WTC11 (cell line): ENCODE measurements around the gene TRIB2. TPM values are rescaled to one million over a fixed set of nuclear protein-coding genes. Genes with fewer than 3 reads are reported as not detected.

Experiments
- ATAC-seq: fragments of 200-7000 bp; cut with Tn5 transposase; 2 replicates; pipeline ENCODE4 v1.10.0; 2021; ENCODE audit warnings: mild to moderate bottlenecking, moderate library complexity
- CTCF ChIA-PET: fragments of 300-600 bp; sonication (Branson Sonifier 250); formaldehyde crosslinking; loops from one replicate; lab custom pipeline; 2021; ENCODE audit warnings: antibody characterized with exemption; lab: Charles Lee
- POLR2A ChIA-PET: fragments of 350-600 bp; sonication (Branson Sonifier 250); formaldehyde crosslinking; loops from one replicate; lab custom pipeline; 2021; ENCODE audit warnings: antibody characterized with exemption; lab: Charles Lee
- DNase-seq: peaks from one replicate; pipeline ENCODE4 v3.0.0; 2021; ENCODE audit warnings: low spot score
- H3K27ac Mint-ChIP-seq: 2 replicates; pipeline ENCODE4 v1.8.0; 2021; ENCODE audit warnings: mixed read lengths
- H3K27me3 Mint-ChIP-seq: 2 replicates; pipeline ENCODE4 v1.8.0; 2021; ENCODE audit warnings: low read depth, mild to moderate bottlenecking, moderate library complexity, mixed read lengths
- H3K36me3 Mint-ChIP-seq: 2 replicates; pipeline ENCODE4 v1.8.0; 2021; ENCODE audit warnings: mixed read lengths
- H3K4me1 Mint-ChIP-seq: 2 replicates; pipeline ENCODE4 v1.8.0; 2022; ENCODE audit warnings: mixed read lengths
- H3K4me3 Mint-ChIP-seq: 2 replicates; pipeline ENCODE4 v1.8.0; 2021; ENCODE audit warnings: mild to moderate bottlenecking, moderate library complexity, mixed read lengths
- H3K9me3 Mint-ChIP-seq: 2 replicates; pipeline ENCODE4 v1.8.0; 2021; ENCODE audit warnings: mixed read lengths
- CREB1 ChIP-seq: sonication (generic); formaldehyde crosslinking; IDR thresholded peaks from 2 replicates; pipeline ENCODE4 v1.8.0; 2023; ENCODE audit warnings: mild to moderate bottlenecking, missing genetic modification reagents
- ETV6 ChIP-seq: sonication (generic); formaldehyde crosslinking; IDR thresholded peaks from 2 replicates; pipeline ENCODE4 v1.8.1; 2022; ENCODE audit warnings: mild to moderate bottlenecking, missing genetic modification reagents
- FOXP1 ChIP-seq: sonication (generic); formaldehyde crosslinking; IDR thresholded peaks from 2 replicates; pipeline ENCODE4 v1.8.0; 2022; ENCODE audit warnings: missing genetic modification reagents, mild to moderate bottlenecking, moderate library complexity, borderline replicate concordance
- GRHL2 ChIP-seq: fragments of 250-450 bp; sonication (Bioruptor Pico); IDR thresholded peaks from 2 replicates; pipeline ENCODE4 v1.8.0; 2022; ENCODE audit warnings: mild to moderate bottlenecking, moderate library complexity; ENCODE audit not compliant: insufficient replicate concordance, severe bottlenecking
- MXD4 ChIP-seq: fragments of 250-450 bp; sonication (Bioruptor Pico); IDR thresholded peaks from 2 replicates; pipeline ENCODE4 v1.8.0; 2021; ENCODE audit warnings: mild to moderate bottlenecking, moderate library complexity, borderline replicate concordance
- OVOL2 ChIP-seq: fragments of 250-450 bp; sonication (Bioruptor Pico); IDR thresholded peaks from 2 replicates; pipeline ENCODE4 v1.9.0; 2021; ENCODE audit warnings: mild to moderate bottlenecking, borderline replicate concordance
- SP1 ChIP-seq: sonication (generic); formaldehyde crosslinking; conservative IDR thresholded peaks from 2 replicates; pipeline ENCODE4 v1.8.1; 2022; ENCODE audit warnings: missing genetic modification reagents
- ZNF317 ChIP-seq: sonication (generic); formaldehyde crosslinking; IDR thresholded peaks from 2 replicates; pipeline ENCODE4 v1.8.1; 2023; ENCODE audit warnings: low read depth, mild to moderate bottlenecking, moderate library complexity, missing genetic modification reagents, borderline replicate concordance
- ZNF671 ChIP-seq: fragments of 250-450 bp; sonication (Bioruptor Pico); IDR thresholded peaks from 2 replicates; pipeline ENCODE4 v1.8.0; 2021; ENCODE audit warnings: mild to moderate bottlenecking
- total RNA-seq: library from RNA; stranded (reverse); gene quantifications from 3 replicates; pipeline ENCODE4 v1.2.3, GENCODE V29; 2021
- TF ChIP-seq, protein P1 (sequence below): sonication (generic); formaldehyde crosslinking; IDR thresholded peaks from 2 replicates; pipeline ENCODE4 v1.8.1; 2022; ENCODE audit warnings: mild to moderate bottlenecking, missing genetic modification reagents, moderate library complexity, borderline replicate concordance
- TF ChIP-seq, protein P2 (sequence below): sonication (generic); formaldehyde crosslinking; IDR thresholded peaks from 2 replicates; pipeline ENCODE4 v1.8.1; 2022; ENCODE audit warnings: missing genetic modification reagents, borderline replicate concordance
- TF ChIP-seq, protein P3 (sequence below): sonication (generic); formaldehyde crosslinking; IDR thresholded peaks from 2 replicates; pipeline ENCODE4 v1.8.0; 2022; ENCODE audit warnings: missing genetic modification reagents
- TF ChIP-seq, protein P4 (sequence below): fragments of 200-600 bp; IDR thresholded peaks from 2 replicates; pipeline ENCODE4 v1.8.0; 2022; ENCODE audit warnings: antibody characterized with exemption
- TF ChIP-seq, protein P5 (sequence below): sonication (generic); formaldehyde crosslinking; IDR thresholded peaks from 2 replicates; pipeline ENCODE4 v1.8.1; 2022; ENCODE audit warnings: low read depth, mild to moderate bottlenecking, moderate library complexity, missing genetic modification reagents, borderline replicate concordance

The TRIB2 gene
- total RNA-seq, 1 experiment from 2014 or later, result 89.3 TPM

DNA sequence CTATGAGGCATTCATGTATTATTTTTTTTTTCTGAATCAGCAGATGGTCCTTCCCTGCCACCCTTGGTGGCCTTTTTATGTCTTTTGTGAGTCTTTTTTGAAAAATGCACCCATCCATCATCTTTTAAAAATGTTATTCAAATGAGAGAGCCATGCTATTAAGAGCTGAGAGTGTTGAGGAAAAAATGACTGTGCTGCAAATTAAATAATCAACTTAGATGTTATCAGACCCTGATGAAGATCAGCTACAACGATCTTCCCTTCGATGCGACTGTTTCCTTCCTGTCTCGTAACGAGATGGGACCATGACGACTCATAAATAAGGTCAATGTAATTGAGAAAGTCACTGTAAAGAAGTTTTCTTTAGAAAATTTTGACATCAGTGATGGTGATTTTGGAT, 44.4 kb downstream of the TRIB2 start (continued):
- TF ChIP-seq FOXP1 (CRISPR knock-in tag) (no peak), ZNF317 (CRISPR knock-in tag) (no peak), MXD4 (CRISPR knock-in tag) (no peak), ETV6 (no peak), OVOL2 (CRISPR knock-in tag) (no peak), CREB1 (CRISPR knock-in tag) (no peak), SP1 (CRISPR knock-in tag) (no peak)
- TF ChIP-seq, protein P1, sequence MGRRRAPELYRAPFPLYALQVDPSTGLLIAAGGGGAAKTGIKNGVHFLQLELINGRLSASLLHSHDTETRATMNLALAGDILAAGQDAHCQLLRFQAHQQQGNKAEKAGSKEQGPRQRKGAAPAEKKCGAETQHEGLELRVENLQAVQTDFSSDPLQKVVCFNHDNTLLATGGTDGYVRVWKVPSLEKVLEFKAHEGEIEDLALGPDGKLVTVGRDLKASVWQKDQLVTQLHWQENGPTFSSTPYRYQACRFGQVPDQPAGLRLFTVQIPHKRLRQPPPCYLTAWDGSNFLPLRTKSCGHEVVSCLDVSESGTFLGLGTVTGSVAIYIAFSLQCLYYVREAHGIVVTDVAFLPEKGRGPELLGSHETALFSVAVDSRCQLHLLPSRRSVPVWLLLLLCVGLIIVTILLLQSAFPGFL, result no peak
- TF ChIP-seq, protein P2, sequence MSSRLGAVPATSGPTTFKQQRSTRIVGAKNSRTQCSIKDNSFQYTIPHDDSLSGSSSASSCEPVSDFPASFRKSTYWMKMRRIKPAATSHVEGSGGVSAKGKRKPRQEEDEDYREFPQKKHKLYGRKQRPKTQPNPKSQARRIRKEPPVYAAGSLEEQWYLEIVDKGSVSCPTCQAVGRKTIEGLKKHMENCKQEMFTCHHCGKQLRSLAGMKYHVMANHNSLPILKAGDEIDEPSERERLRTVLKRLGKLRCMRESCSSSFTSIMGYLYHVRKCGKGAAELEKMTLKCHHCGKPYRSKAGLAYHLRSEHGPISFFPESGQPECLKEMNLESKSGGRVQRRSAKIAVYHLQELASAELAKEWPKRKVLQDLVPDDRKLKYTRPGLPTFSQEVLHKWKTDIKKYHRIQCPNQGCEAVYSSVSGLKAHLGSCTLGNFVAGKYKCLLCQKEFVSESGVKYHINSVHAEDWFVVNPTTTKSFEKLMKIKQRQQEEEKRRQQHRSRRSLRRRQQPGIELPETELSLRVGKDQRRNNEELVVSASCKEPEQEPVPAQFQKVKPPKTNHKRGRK (CRISPR knock-in tag), result no peak
- TF ChIP-seq, protein P3, sequence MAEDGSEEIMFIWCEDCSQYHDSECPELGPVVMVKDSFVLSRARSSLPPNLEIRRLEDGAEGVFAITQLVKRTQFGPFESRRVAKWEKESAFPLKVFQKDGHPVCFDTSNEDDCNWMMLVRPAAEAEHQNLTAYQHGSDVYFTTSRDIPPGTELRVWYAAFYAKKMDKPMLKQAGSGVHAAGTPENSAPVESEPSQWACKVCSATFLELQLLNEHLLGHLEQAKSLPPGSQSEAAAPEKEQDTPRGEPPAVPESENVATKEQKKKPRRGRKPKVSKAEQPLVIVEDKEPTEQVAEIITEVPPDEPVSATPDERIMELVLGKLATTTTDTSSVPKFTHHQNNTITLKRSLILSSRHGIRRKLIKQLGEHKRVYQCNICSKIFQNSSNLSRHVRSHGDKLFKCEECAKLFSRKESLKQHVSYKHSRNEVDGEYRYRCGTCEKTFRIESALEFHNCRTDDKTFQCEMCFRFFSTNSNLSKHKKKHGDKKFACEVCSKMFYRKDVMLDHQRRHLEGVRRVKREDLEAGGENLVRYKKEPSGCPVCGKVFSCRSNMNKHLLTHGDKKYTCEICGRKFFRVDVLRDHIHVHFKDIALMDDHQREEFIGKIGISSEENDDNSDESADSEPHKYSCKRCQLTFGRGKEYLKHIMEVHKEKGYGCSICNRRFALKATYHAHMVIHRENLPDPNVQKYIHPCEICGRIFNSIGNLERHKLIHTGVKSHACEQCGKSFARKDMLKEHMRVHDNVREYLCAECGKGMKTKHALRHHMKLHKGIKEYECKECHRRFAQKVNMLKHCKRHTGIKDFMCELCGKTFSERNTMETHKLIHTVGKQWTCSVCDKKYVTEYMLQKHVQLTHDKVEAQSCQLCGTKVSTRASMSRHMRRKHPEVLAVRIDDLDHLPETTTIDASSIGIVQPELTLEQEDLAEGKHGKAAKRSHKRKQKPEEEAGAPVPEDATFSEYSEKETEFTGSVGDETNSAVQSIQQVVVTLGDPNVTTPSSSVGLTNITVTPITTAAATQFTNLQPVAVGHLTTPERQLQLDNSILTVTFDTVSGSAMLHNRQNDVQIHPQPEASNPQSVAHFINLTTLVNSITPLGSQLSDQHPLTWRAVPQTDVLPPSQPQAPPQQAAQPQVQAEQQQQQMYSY (CRISPR knock-in tag), result no peak
- TF ChIP-seq, protein P4, sequence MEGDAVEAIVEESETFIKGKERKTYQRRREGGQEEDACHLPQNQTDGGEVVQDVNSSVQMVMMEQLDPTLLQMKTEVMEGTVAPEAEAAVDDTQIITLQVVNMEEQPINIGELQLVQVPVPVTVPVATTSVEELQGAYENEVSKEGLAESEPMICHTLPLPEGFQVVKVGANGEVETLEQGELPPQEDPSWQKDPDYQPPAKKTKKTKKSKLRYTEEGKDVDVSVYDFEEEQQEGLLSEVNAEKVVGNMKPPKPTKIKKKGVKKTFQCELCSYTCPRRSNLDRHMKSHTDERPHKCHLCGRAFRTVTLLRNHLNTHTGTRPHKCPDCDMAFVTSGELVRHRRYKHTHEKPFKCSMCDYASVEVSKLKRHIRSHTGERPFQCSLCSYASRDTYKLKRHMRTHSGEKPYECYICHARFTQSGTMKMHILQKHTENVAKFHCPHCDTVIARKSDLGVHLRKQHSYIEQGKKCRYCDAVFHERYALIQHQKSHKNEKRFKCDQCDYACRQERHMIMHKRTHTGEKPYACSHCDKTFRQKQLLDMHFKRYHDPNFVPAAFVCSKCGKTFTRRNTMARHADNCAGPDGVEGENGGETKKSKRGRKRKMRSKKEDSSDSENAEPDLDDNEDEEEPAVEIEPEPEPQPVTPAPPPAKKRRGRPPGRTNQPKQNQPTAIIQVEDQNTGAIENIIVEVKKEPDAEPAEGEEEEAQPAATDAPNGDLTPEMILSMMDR, result no peak

DNA sequence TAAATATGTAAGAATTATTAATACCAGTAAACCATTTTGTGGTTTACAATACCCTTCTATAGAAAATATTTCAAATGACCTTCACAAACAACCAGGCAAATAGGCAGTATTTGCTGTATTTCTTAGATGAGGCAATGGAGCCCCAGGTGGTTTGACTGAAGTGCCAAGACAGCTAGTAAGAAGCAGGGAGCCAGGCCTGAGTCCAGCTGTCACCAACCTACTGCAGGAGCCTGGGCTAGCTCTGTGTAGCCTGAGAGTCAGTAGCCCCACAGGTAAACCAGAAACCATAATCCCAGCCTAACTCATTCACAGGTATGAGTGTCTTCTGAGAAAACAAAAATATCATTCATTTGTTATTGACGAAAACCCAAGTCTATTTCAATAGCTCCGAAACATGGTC, 45.6 kb downstream of the TRIB2 start:
- POLR2A ChIA-PET, result no interaction called here
- CTCF ChIA-PET, result no interaction called here
- Mint-ChIP-seq H3K9me3 (peaks cover 13% of the 10 kb centered on the region), H3K27me3 (peaks cover 18% of the 10 kb centered on the region), H3K27ac (no peak overlapping the region), H3K4me3 (no peak overlapping the region), H3K36me3 (peaks cover 3% of the 10 kb centered on the region; the same call in 1 of the 2 replicates), H3K4me1 (peaks cover 16% of the 10 kb centered on the region)
- DNase-seq, result no peak
- ATAC-seq, result no peak
- no peak for TF ChIP-seq FOXP1 (CRISPR knock-in tag)
- no peak for TF ChIP-seq SP1 (CRISPR knock-in tag)
- no peak for TF ChIP-seq MXD4 (CRISPR knock-in tag)
- TF ChIP-seq, protein P1, result no peak
- TF ChIP-seq ZNF671 (CRISPR knock-in tag), result no peak
- TF ChIP-seq, protein P5, sequence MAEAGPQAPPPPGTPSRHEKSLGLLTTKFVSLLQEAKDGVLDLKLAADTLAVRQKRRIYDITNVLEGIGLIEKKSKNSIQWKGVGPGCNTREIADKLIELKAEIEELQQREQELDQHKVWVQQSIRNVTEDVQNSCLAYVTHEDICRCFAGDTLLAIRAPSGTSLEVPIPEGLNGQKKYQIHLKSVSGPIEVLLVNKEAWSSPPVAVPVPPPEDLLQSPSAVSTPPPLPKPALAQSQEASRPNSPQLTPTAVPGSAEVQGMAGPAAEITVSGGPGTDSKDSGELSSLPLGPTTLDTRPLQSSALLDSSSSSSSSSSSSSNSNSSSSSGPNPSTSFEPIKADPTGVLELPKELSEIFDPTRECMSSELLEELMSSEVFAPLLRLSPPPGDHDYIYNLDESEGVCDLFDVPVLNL (CRISPR knock-in tag), result no peak
- no peak for TF ChIP-seq GRHL2 (CRISPR knock-in tag)
